ENCODE measurements around the gene FRY. TPM values are rescaled to one million over a fixed set of nuclear protein-coding genes. Genes with fewer than 3 reads are reported as not detected.

FRY gene
- total and polyA plus RNA-seq, 2 of the 13 experiments (the other 11 are each of a cell fraction or from before 2014, with no cell fraction given), result 8.2 to 13.1 TPM

GRCh38 chr13:32315238-32316027 is 283.9 kb downstream of the FRY start, which contains the start of the genes BRCA2 and ZAR1L (continued):
- TF ChIP-seq MAFK (conservative IDR thresholded peaks at IDR 0.05 in 1 of 2, IDR thresholded peaks at IDR 0.05 in 1 of 2; ENCODE audit: low read length in 2 of 2) (no peak), ZBTB26 (CRISPR knock-in tag; IDR thresholded peaks at IDR 0.05; ENCODE audit: borderline replicate concordance) (no peak), MTA1 (CRISPR knock-in tag; IDR thresholded peaks at IDR 0.05; ENCODE audit: borderline replicate concordance) (peak; percentile 47; the same call in 1 of the 2 replicates), ZNF513 (CRISPR knock-in tag; conservative IDR thresholded peaks at IDR 0.05) (no peak), FOSL2 (CRISPR knock-in tag; IDR thresholded peaks at IDR 0.05) (peak; percentile 53; the same call in 1 of the 2 replicates), RFX5 (IDR thresholded peaks at IDR 0.05; ENCODE audit: low read depth, low read length) (no peak), CBFB (CRISPR knock-in tag; IDR thresholded peaks at IDR 0.05) (peak; percentile 65; the same call in 1 of the 2 replicates), ZNF496 (CRISPR knock-in tag; IDR thresholded peaks at IDR 0.05; ENCODE audit: insufficient replicate concordance) (no peak), ARID4A (CRISPR knock-in tag; IDR thresholded peaks at IDR 0.05; ENCODE audit: borderline replicate concordance) (peak; percentile 100), ZNF670 (CRISPR knock-in tag; IDR thresholded peaks at IDR 0.05; ENCODE audit: borderline replicate concordance) (peak; percentile 70; the same call in 1 of the 2 replicates), ZNF784 (CRISPR knock-in tag; IDR thresholded peaks at IDR 0.05; ENCODE audit: borderline replicate concordance) (no peak), ZNF563 (CRISPR knock-in tag; IDR thresholded peaks at IDR 0.05) (0 out of 2 replicates have a peak, but pooled peaks have one; percentile 43), ZNF280B (CRISPR knock-in tag; IDR thresholded peaks at IDR 0.05; ENCODE audit: borderline replicate concordance) (peak; percentile 89), ZFP90 (CRISPR knock-in tag; IDR thresholded peaks at IDR 0.05; ENCODE audit: borderline replicate concordance) (no peak), EP300 (IDR thresholded peaks at IDR 0.05; ENCODE audit: low read depth in 2 of 2, low read length in 2 of 2) (no peak), EP300 (CRISPR knock-in tag; IDR thresholded peaks at IDR 0.05; ENCODE audit: borderline replicate concordance) (no peak), NFE2 (CRISPR knock-in tag; IDR thresholded peaks at IDR 0.05) (no peak), HHEX (CRISPR knock-in tag; IDR thresholded peaks at IDR 0.05) (no peak)

Measured in HepG2 (cell line).